Mesenchymal stem cell (in vitro differentiated cells and primary cell): ENCODE results near the gene NUP93.

ENCODE experiments used
- DNase-seq: peaks from one replicate; pipeline ENCODE4 v3.0.0-alpha.2; 2013
- H2AFZ ChIP-seq: one replicate; pipeline ENCODE4 v1.6.1; 2013; ENCODE audit warnings: low read depth, mild to moderate bottlenecking, control low read depth, inconsistent platforms, low read length, moderate library complexity
- H2AK5ac ChIP-seq: 2 replicates; pipeline ENCODE4 v1.6.1; 2013; ENCODE audit warnings: low read length, moderate library complexity, mild to moderate bottlenecking, inconsistent platforms; ENCODE audit not compliant: severe bottlenecking
- H2BK120ac ChIP-seq: one replicate; pipeline ENCODE4 v1.6.1; 2013; ENCODE audit warnings: low read depth, mild to moderate bottlenecking, inconsistent platforms, low read length, moderate library complexity
- H2BK12ac ChIP-seq, 2 experiments: one replicate each; pipeline ENCODE4 v1.6.1; 2013; ENCODE audit warnings: inconsistent platforms in 2 of 2, low read length in 2 of 2, mild to moderate bottlenecking in 2 of 2, moderate library complexity in 2 of 2, control low read depth in 1 of 2
- H2BK15ac ChIP-seq: one replicate; pipeline ENCODE4 v1.6.1; 2013; ENCODE audit warnings: mild to moderate bottlenecking, low read depth, inconsistent platforms; ENCODE audit not compliant: poor library complexity, severe bottlenecking
- H2BK5ac ChIP-seq: 2 replicates; pipeline ENCODE4 v1.6.1; 2013; ENCODE audit warnings: low read depth, mild to moderate bottlenecking, low read length, control low read depth, inconsistent platforms; ENCODE audit not compliant: poor library complexity, severe bottlenecking
- H3K14ac ChIP-seq, 2 experiments: one replicate each; pipeline ENCODE4 v1.6.1; 2013; ENCODE audit warnings: inconsistent platforms in 2 of 2, low read length in 2 of 2, control low read depth in 1 of 2, mild to moderate bottlenecking in 1 of 2, moderate library complexity in 1 of 2
- H3K18ac ChIP-seq, 2 experiments: one replicate each; pipeline ENCODE4 v1.6.1; 2013; ENCODE audit warnings: inconsistent platforms in 2 of 2, low read length in 2 of 2, control low read depth in 1 of 2, low read depth in 1 of 2, mild to moderate bottlenecking in 1 of 2
- H3K23ac ChIP-seq, 2 experiments: one replicate each; pipeline ENCODE4 v1.6.1; 2013; ENCODE audit warnings: inconsistent platforms in 2 of 2, low read length in 2 of 2, mild to moderate bottlenecking in 2 of 2, moderate library complexity in 2 of 2, control low read depth in 1 of 2
- H3K27ac ChIP-seq: 2 replicates; pipeline ENCODE4 v1.5.1; 2013; ENCODE audit warnings: mild to moderate bottlenecking, moderate library complexity, low read length, control low read depth, inconsistent platforms; ENCODE audit not compliant: poor library complexity, severe bottlenecking
- H3K27me3 ChIP-seq, 2 experiments: 2 replicates each; pipeline versions ENCODE4 v1.6.1 to v1.7.0; 2013; ENCODE audit warnings: low read length in 2 of 2, mild to moderate bottlenecking in 2 of 2, moderate library complexity in 2 of 2, control low read depth in 1 of 2, inconsistent platforms in 1 of 2; ENCODE audit not compliant: control insufficient read depth in 1 of 2, insufficient read depth in 1 of 2
- H3K36me3 ChIP-seq, 2 experiments: 2 replicates each; pipeline versions ENCODE4 v1.6.1 to v1.7.0; 2013; ENCODE audit warnings: low read length in 2 of 2, control low read depth in 1 of 2, inconsistent platforms in 1 of 2, low read depth in 1 of 2, mild to moderate bottlenecking in 1 of 2; ENCODE audit not compliant: insufficient read depth in 2 of 2, control insufficient read depth in 1 of 2
- H3K4ac ChIP-seq, 2 experiments: one replicate each; pipeline ENCODE4 v1.6.1; 2013; ENCODE audit warnings: inconsistent platforms in 2 of 2, low read length in 2 of 2, mild to moderate bottlenecking in 2 of 2, moderate library complexity in 2 of 2, control low read depth in 1 of 2, low read depth in 1 of 2
- H3K4me1 ChIP-seq: 2 replicates; pipeline ENCODE4 v1.6.1; 2013; ENCODE audit warnings: low read depth, low read length, control low read depth; ENCODE audit not compliant: control insufficient read depth, insufficient read depth
- H3K4me2 ChIP-seq: 2 replicates; pipeline ENCODE4 v1.6.1; 2013; ENCODE audit warnings: low read length, mild to moderate bottlenecking, inconsistent platforms; ENCODE audit not compliant: poor library complexity, severe bottlenecking
- H3K4me3 ChIP-seq, 2 experiments: 2 replicates each; pipeline versions ENCODE4 v1.5.1 to v1.7.0; 2013; ENCODE audit warnings: low read length in 2 of 2, mild to moderate bottlenecking in 2 of 2, control low read depth in 1 of 2, low read depth in 1 of 2; ENCODE audit not compliant: insufficient read depth in 1 of 2
- H3K79me1 ChIP-seq: replicated peaks from 2 replicates; pipeline ENCODE4 v1.6.1; 2013; ENCODE audit warnings: mild to moderate bottlenecking, control low read depth, low read length, inconsistent platforms; ENCODE audit not compliant: poor library complexity, severe bottlenecking
- H3K9ac ChIP-seq: 2 replicates; pipeline ENCODE4 v1.7.0; 2013; ENCODE audit warnings: mild to moderate bottlenecking, low read length, moderate library complexity
- H3K9me3 ChIP-seq: 2 replicates; pipeline ENCODE4 v1.7.0; 2013; ENCODE audit warnings: mild to moderate bottlenecking, low read length; ENCODE audit not compliant: control insufficient read depth
- H4K8ac ChIP-seq: one replicate; pipeline ENCODE4 v1.6.1; 2013; ENCODE audit warnings: inconsistent platforms, mild to moderate bottlenecking, low read length, moderate library complexity
- H4K91ac ChIP-seq: one replicate; pipeline ENCODE4 v1.6.1; 2013; ENCODE audit warnings: mild to moderate bottlenecking, low read length, inconsistent platforms
- WGBS: methylation state at CpG from one replicate; pipeline ENCODE4 v1.1.7; 2013; ENCODE audit warnings: mixed read lengths; 5-methylcytosine and 5-hydroxymethylcytosine counted together

Gene NUP93

GRCh38 chr16:56764835-56765234 lies 34.9 kb downstream of the NUP93 start:
- Histone ChIP-seq H3K4me1 (no peaks in the 10 kb centered on the region), H4K91ac (no peak overlapping the region), H3K79me1 (peaks cover 20% of the 10 kb centered on the region), H3K18ac (no peak overlapping the region), H3K36me3 (peaks cover 11 to 44% of the 10 kb centered on the region in 2 experiments), H3K4ac (no peak overlapping the region), H4K8ac (no peak overlapping the region), H2BK5ac (no peak overlapping the region), H3K9ac (no peak overlapping the region), H2BK120ac (no peak overlapping the region), H3K9me3 (no peaks in the 10 kb centered on the region), H3K23ac (no peak overlapping the region), H3K4me3 (no peak overlapping the region), H3K14ac (no peak overlapping the region), H3K4me2 (no peak overlapping the region), H2AK5ac (no peak overlapping the region), H2BK15ac (no peak overlapping the region), H3K27ac (no peak overlapping the region), H2BK12ac (no peak overlapping the region), H2AFZ (no peak overlapping the region), H3K27me3 (no peaks in the 10 kb centered on the region)
- WGBS, result 94% methylated on average over 2 of the region's 2 CpGs
- DNase-seq, result no peak

GRCh38 chr16:56765949-56766348 lies 36.0 kb downstream of the NUP93 start:
- H2BK12ac ChIP-seq, result no peak overlapping the region
- no peak overlapping the region for H3K4ac ChIP-seq
- H2BK5ac ChIP-seq, result no peak overlapping the region
- no peak overlapping the region for H3K9ac ChIP-seq
- 100% methylated on average over 3 of the region's 4 CpGs for WGBS
- H4K8ac ChIP-seq, result no peak overlapping the region
- H3K18ac ChIP-seq, result no peak overlapping the region
- no peak overlapping the region for H3K4me3 ChIP-seq
- H3K4me1 ChIP-seq, result no peaks in the 10 kb centered on the region
- no peak for DNase-seq
- H2BK120ac ChIP-seq, result no peak overlapping the region
- no peak overlapping the region for H3K27ac ChIP-seq
- no peaks in the 10 kb centered on the region for H3K9me3 ChIP-seq
- H3K4me2 ChIP-seq, result no peak overlapping the region
- peaks cover 16% of the 10 kb centered on the region for H3K79me1 ChIP-seq
- H3K36me3 ChIP-seq, result peaks cover 4 to 36% of the 10 kb centered on the region in 2 experiments
- H4K91ac ChIP-seq, result no peak overlapping the region
- H2AK5ac ChIP-seq, result no peak overlapping the region
- no peak overlapping the region for H2AFZ ChIP-seq
- no peak overlapping the region for H3K14ac ChIP-seq
- no peak overlapping the region for H3K23ac ChIP-seq
- no peaks in the 10 kb centered on the region for H3K27me3 ChIP-seq
- no peak overlapping the region for H2BK15ac ChIP-seq

- Histone ChIP-seq H4K91ac (no peak overlapping the region), H2BK5ac (no peak overlapping the region), H3K14ac (no peak overlapping the region), H3K4me3 (no peak overlapping the region), H2AFZ (no peak overlapping the region), H3K9ac (no peak overlapping the region), H2BK120ac (no peak overlapping the region), H3K27ac (no peak overlapping the region), H4K8ac (no peak overlapping the region), H3K23ac (no peak overlapping the region), H3K9me3 (no peaks in the 10 kb centered on the region), H3K4ac (no peak overlapping the region), H3K18ac (no peak overlapping the region), H2BK12ac (no peak overlapping the region), H2BK15ac (no peak overlapping the region), H3K4me1 (peaks cover 2% of the 10 kb centered on the region), H3K36me3 (peaks cover 4 to 28% of the 10 kb centered on the region in 2 experiments), H3K27me3 (no peaks in the 10 kb centered on the region), H2AK5ac (no peak overlapping the region), H3K79me1 (peaks cover 18% of the 10 kb centered on the region), H3K4me2 (no peak overlapping the region)
- 87% methylated on average over 3 of the region's 3 CpGs for WGBS
- DNase-seq, result no peak
Observed at GRCh38 chr16:56767024-56767423, 37.1 kb downstream of the NUP93 start.

- Histone ChIP-seq H2AK5ac (no peak overlapping the region), H3K4me2 (no peak overlapping the region), H3K4ac (no peak overlapping the region), H2BK15ac (no peak overlapping the region), H2AFZ (no peak overlapping the region), H3K9ac (no peak overlapping the region), H3K23ac (no peak overlapping the region), H3K4me3 (no peak overlapping the region), H2BK5ac (no peak overlapping the region), H4K8ac (no peak overlapping the region), H3K36me3 (peaks cover 4 to 19% of the 10 kb centered on the region in 2 experiments), H3K79me1 (peaks cover 28% of the 10 kb centered on the region), H3K27me3 (no peaks in the 10 kb centered on the region), H3K27ac (no peak overlapping the region), H3K14ac (no peak overlapping the region), H4K91ac (no peak overlapping the region), H3K9me3 (no peaks in the 10 kb centered on the region), H2BK12ac (no peak overlapping the region), H2BK120ac (no peak overlapping the region), H3K4me1 (peaks cover 2% of the 10 kb centered on the region), H3K18ac (no peak overlapping the region)
- WGBS, result 100% methylated on average over 2 of the region's 3 CpGs
- no peak for DNase-seq
Observed at GRCh38 chr16:56769677-56770076, 39.7 kb downstream of the NUP93 start.
